HG03442 (cell line): ENCODE results near the gene ITGAV.

Experiments used
- ATAC-seq: cut with Tn5 transposase; IDR thresholded peaks from one replicate; pipeline ENCODE4 v1.9.1; 2021; ENCODE audit warnings: mild to moderate bottlenecking, moderate library complexity; ENCODE audit not compliant: unreplicated experiment

Gene ITGAV

DNA sequence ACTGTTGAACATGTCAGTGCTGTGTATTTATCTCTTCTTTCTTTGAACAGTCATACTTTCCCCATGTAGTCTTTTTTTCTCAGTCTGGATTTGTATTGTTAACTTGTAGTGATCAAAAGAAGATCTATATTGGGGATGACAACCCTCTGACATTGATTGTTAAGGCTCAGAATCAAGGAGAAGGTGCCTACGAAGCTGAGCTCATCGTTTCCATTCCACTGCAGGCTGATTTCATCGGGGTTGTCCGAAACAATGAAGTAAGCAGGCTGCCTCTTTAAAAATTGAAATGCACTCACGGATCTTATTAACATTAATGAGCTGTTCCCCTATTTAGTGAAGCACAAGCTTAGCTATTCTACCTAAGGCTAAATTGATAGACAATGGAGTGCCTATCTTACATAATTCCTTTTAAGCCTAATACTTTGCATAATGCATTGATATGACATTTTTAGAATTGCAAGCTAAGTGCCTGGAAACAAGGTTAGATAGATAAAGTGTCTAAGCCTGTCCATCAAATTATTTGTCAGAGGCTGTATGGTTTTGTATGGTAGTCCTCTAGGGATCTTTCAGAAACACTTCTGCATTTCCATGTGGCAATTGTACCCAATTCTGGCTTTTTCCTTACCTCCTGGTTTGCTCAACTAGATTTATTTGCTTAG is 74.7 kb downstream of the ITGAV start:
- ATAC-seq = no peak

- ATAC-seq = no peak
Measured at GRCh38 chr2:186669146-186669545, 79.3 kb downstream of the ITGAV start.

DNA sequence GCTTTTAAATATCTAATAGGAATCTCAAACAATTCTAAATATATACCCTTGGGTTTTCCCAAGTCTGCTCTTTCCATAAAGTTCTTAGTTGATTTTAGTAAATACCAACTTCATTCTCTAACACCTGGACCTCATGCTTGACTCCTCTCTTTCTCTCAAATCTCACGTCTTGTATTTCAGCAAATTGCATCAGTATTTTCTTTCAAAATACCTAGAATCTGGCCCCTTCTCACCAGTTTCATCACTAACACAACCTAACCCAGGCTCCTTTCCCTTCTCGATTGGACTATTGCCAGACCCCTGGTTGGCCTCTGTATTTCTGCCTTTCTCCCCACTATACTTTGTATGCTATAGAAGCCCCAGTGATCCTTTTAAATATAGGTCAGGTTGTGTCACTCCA is 81.0 kb downstream of the ITGAV start:
- ATAC-seq = no peak

- no peak for ATAC-seq
Measured at GRCh38 chr2:186675380-186675779, 85.5 kb downstream of the ITGAV start.

- no peak for ATAC-seq
Measured at GRCh38 chr2:186683341-186683740, 93.5 kb downstream of the ITGAV start.

GRCh38 chr2:186687807-186688211 is 98.0 kb downstream of the ITGAV start:
- no peak for ATAC-seq

DNA sequence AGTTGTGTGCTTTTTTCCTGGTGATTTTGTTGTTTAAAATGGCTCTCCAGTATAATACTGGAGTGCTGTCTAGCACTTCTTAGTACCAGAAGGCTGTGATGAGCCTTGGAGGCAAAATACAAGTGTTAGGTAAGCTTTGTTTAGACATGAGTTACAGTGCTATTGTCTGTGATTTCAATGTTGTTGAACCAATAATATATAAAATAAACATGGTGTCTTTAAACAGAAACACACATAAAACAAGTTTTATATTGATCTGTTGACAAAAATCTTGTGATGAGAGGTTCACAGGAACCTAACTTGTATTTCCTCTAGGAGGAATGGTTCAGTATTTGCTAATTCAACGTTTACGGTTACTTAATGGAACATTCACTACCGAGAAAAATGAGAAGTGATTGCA is 99.0 kb downstream of the ITGAV start:
- no peak for ATAC-seq

DNA sequence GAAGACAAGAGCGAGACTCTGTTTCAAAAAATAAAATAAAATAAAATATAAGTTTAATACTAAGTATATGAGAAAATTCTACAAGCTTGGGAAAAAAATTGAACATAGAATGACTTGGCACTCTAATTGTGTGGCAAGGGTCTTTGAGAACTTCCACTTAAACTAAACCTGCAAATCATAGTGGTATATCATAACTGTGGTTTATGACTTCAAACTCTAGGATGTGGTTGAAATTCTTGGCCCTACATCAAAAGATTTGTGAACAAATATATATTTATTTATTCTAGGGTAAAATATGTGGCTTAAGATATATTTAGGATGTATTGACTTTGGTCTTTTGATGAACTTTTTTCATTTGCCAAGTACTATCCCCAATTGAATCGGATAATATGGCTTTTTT is 100.9 kb downstream of the ITGAV start:
- no peak for ATAC-seq

- no peak for ATAC-seq
Measured at GRCh38 chr2:186691231-186691630, 101.4 kb downstream of the ITGAV start.

GRCh38 chr2:186691900-186692299 is 102.0 kb downstream of the ITGAV start:
- ATAC-seq = no peak

DNA sequence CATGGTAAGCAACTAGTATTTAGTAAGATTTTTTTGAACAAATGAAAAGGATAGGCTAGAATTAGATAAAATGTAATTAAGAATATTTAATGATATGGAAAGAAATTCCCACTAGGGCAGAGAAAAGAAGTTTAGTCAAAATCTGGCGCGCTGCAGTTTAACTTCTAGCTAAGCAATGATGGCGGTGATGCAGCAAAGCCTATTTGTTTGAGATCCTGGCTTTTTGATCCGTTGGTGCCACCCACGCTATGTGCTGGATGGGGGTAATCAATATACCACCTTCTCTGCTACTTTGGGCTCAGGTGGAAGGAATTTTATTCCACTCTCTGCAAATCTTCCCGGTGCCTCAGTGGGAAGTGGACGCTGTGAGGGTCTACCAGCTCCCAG is 103.6 kb downstream of the ITGAV start:
- ATAC-seq = no peak

DNA sequence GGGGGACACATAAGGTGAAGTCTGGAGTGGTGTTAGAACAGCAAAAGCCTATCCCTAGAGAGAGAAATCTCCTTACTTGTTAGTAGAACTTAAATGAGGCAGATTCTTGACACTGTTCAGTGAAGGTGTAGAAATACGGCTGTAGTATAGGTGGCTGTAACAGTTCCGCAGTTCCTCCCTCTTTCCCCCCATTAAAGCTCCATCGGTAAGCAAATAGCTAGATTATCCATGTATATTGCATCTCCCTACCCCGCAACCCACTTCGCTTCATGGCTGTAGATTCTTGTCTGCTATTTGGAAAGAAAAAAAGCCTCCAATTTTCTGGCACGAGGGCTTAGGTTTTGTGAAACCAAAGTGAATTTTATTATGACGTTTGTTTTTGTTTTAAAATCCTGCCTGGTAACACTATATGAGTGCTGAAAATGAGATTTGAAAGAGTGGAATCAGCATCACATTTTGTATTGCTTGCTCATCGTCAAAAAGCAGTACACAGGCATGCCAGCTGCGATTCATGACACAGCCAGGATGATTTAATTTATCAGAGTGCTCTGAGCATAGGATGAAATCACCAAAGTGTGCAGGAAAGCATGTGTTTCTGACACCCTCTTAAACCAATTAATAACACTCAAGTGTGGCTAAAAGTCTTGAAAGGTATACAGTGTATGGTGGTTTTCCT is 105.4 kb downstream of the ITGAV start:
- ATAC-seq = no peak

- ATAC-seq = no peak
Measured at GRCh38 chr2:186696290-186696689, 106.4 kb downstream of the ITGAV start.

- no peak for ATAC-seq
Measured at GRCh38 chr2:186696804-186697203, 106.9 kb downstream of the ITGAV start.

DNA sequence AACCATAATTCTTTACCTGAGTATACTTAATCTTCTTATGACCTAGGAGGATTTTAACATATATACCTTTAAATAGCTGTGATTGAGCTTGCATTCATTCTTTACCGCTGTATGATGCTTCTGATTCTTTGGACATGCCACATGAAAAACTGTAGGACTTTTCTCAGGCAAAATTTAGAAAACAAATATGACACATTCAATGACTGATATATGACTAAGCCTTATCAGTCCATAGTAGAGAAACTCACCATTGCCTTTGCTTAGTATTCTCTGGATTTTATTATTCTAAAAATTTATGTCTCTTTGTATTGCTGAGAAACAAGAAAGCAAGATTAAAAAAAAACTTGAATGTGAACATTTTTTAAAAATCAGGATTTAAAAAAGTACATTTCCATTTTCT is 107.7 kb downstream of the ITGAV start:
- ATAC-seq = no peak

DNA sequence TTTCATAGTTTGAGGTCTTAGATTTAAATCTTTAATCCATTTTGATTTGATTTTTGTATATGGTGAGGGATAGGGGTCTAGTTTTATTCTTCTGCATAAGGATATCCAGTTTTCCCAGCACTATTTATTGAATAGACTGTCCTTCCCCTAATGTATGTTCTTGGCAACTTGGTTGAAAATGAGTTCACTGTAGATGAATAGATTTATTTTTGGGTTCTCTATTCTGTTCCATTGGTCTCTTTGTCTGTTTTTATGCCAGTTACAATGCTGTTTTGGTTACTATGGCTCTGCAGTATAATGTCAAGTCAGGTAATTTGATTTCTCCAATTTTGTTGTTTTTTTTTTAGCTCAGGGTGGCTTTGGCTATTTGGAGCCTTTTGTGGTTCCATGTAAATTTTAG is 109.9 kb downstream of the ITGAV start:
- no peak for ATAC-seq

DNA sequence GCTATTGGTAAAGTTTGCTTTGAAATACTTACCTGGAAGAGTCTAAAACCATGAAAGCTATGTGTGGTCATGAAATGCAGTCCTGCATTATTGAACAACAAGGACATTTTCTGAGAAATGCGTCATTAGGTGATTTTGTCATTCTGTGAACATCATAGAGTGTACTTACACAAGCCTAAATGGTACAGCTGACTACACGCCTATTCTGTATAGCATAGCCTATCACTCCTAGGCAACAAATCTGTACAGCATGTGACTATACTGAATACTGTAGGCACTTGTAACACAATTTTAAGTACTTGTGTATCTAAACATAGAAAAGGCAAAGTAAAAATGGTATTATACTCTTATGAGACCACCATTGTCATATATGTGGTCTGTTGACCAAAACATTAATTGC is 112.2 kb downstream of the ITGAV start:
- no peak for ATAC-seq

GRCh38 chr2:186702501-186702900 is 112.6 kb downstream of the ITGAV start:
- ATAC-seq = no peak

- no peak for ATAC-seq
Measured at GRCh38 chr2:186704897-186705296, 115.0 kb downstream of the ITGAV start.

GRCh38 chr2:186709529-186710450 is 119.9 kb downstream of the ITGAV start:
- ATAC-seq = no peak

DNA sequence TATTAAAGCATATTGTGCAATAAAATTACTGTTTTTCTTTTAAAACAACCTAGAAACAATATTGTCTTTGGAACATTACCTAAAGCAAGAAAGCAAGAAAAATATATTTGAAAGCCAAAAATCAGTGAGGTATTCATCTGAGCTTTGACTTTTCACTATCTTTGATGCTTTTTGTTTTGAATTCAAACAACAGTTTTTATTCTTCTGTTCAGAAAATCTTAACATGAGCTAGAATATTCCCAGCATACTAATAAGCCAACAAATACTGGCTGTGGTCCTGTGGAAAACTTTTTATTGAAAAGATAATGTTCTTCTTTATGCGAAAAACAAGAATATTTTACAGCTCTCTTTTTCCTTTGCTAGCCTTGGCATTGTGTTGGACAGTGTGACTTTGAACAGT is 123.8 kb downstream of the ITGAV start:
- no peak for ATAC-seq

DNA sequence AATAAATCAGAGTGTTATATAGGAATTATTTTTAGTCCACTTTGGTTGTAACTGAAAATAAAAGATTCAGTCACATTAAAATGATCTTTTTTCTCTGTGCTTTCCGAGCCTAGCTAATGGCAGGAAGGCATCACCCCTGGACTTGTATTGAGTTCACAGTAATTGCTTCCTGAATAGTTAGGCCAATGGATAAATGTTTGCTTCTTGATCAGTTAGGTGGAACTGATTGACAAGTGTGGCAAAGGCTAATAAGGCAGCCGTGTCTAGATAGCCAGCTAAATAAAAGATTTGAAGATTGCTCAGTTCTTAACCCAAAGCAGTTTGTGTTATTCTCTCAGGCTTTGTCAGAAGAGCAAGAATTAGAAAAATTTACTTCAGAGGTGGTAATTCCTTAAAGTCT is 124.8 kb downstream of the ITGAV start:
- ATAC-seq = no peak
